ENCODE measurements around the gene IRF5.

GRCh38 chr7:128932862-128933179 is 4.9 kb upstream of the IRF5 start:
- TF ChIP-seq, protein P1, sequence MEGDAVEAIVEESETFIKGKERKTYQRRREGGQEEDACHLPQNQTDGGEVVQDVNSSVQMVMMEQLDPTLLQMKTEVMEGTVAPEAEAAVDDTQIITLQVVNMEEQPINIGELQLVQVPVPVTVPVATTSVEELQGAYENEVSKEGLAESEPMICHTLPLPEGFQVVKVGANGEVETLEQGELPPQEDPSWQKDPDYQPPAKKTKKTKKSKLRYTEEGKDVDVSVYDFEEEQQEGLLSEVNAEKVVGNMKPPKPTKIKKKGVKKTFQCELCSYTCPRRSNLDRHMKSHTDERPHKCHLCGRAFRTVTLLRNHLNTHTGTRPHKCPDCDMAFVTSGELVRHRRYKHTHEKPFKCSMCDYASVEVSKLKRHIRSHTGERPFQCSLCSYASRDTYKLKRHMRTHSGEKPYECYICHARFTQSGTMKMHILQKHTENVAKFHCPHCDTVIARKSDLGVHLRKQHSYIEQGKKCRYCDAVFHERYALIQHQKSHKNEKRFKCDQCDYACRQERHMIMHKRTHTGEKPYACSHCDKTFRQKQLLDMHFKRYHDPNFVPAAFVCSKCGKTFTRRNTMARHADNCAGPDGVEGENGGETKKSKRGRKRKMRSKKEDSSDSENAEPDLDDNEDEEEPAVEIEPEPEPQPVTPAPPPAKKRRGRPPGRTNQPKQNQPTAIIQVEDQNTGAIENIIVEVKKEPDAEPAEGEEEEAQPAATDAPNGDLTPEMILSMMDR (IDR thresholded peaks at IDR 0.05): no peak
- no peak for TF ChIP-seq SIN3A (IDR thresholded peaks at IDR 0.05; ENCODE audit: borderline replicate concordance, insufficient read depth, low read depth, low read length)
- TF ChIP-seq, protein P2, sequence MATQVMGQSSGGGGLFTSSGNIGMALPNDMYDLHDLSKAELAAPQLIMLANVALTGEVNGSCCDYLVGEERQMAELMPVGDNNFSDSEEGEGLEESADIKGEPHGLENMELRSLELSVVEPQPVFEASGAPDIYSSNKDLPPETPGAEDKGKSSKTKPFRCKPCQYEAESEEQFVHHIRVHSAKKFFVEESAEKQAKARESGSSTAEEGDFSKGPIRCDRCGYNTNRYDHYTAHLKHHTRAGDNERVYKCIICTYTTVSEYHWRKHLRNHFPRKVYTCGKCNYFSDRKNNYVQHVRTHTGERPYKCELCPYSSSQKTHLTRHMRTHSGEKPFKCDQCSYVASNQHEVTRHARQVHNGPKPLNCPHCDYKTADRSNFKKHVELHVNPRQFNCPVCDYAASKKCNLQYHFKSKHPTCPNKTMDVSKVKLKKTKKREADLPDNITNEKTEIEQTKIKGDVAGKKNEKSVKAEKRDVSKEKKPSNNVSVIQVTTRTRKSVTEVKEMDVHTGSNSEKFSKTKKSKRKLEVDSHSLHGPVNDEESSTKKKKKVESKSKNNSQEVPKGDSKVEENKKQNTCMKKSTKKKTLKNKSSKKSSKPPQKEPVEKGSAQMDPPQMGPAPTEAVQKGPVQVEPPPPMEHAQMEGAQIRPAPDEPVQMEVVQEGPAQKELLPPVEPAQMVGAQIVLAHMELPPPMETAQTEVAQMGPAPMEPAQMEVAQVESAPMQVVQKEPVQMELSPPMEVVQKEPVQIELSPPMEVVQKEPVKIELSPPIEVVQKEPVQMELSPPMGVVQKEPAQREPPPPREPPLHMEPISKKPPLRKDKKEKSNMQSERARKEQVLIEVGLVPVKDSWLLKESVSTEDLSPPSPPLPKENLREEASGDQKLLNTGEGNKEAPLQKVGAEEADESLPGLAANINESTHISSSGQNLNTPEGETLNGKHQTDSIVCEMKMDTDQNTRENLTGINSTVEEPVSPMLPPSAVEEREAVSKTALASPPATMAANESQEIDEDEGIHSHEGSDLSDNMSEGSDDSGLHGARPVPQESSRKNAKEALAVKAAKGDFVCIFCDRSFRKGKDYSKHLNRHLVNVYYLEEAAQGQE (IDR thresholded peaks at IDR 0.05; ENCODE audit: insufficient read depth in 1 of 2, low read depth in 2 of 2, low read length in 1 of 2): no peak
